ENCODE results near the gene COPS3. TPM values are rescaled to one million over a fixed set of nuclear protein-coding genes. Genes with fewer than 3 reads are reported as not detected.
"Not testable (repeated sequence)": the region's sequence is repeated elsewhere in the genome, so short reads cannot be mapped to it uniquely, and the experiment has no call there.

The COPS3 gene
- total RNA-seq, 1 donor from 2014 or later, result 36.6 TPM

DNA sequence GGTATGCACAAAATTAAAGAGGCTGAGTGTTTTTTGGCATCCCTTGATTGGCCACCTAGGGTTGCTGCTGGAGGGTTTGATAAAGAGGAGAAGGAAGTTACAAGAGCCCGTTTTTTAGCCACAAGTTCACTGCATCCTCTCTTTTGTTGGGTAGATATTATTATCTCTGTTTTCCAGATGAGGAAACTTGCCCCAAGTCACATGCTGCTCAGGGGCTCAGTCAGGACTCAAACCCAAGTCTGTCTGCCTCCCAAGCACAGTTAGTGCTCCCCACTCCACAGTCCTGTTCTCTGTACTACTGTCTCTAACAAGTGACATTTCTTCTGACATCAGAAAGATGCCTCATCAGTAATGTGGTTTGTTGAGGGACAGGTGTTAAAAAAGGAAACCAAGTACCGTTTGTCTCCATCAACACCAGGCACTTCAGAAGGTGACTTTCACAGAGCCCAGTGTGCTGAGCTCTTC is 23.5 kb upstream of the COPS3 start:
- Histone ChIP-seq H3K4me1 (peaks cover 0 to 6% of the 10 kb centered on the region in 2 donors), H3K9me3 (no peaks in the 10 kb centered on the region), H3K27ac (no peak overlapping the region), H3K36me3 (no peaks in the 10 kb centered on the region), H3K4me3 (no peak overlapping the region), H3K27me3 (no peaks in the 10 kb centered on the region)
- TF ChIP-seq, protein P1, sequence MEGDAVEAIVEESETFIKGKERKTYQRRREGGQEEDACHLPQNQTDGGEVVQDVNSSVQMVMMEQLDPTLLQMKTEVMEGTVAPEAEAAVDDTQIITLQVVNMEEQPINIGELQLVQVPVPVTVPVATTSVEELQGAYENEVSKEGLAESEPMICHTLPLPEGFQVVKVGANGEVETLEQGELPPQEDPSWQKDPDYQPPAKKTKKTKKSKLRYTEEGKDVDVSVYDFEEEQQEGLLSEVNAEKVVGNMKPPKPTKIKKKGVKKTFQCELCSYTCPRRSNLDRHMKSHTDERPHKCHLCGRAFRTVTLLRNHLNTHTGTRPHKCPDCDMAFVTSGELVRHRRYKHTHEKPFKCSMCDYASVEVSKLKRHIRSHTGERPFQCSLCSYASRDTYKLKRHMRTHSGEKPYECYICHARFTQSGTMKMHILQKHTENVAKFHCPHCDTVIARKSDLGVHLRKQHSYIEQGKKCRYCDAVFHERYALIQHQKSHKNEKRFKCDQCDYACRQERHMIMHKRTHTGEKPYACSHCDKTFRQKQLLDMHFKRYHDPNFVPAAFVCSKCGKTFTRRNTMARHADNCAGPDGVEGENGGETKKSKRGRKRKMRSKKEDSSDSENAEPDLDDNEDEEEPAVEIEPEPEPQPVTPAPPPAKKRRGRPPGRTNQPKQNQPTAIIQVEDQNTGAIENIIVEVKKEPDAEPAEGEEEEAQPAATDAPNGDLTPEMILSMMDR (IDR thresholded peaks at IDR 0.05), result no peak
- no peak for DNase-seq (ENCODE audit: low spot score in 2 of 2)
- intact Hi-C loops (cut with DNase I), result loop anchor here (10.0 kb wide), 1 partner anchor 300 kb away; no protein-coding TSS in a partner anchor

DNA sequence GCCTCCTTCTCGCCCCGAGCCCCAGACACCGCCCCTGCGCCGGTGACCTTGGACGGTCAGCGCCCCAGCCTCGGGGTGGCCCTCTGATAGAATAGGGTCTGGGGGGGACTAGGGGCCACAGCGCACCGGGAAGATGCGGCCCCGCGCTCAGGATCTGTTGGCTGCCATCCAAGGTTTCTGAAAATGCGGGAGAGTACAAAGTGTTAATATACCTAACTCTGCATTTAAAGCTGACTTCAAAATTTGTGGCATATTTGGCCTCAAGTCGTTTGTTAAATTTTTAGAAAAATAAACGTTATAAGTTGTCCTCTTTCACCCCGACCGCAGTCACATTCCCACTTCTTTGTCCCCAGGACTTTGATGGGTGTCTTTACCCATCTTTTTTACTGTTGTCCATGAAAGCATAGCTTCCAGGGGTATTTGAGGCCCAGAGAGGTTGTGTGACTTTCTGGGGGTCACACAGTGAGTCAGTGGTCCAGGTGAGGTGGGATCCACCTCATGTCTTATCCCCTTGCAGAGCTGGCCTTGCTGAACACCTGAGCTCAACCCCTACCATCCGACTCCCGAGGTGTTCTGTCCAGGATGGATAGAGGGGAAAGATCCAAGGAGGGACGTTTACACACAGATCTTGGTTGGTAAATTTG is 22.9 kb upstream of the COPS3 start:
- Histone ChIP-seq H3K4me3 (peak overlapping the region; percentile 70 to 73), H3K9me3 (no peaks in the 10 kb centered on the region), H3K27me3 (no peaks in the 10 kb centered on the region), H3K36me3 (no peaks in the 10 kb centered on the region), H3K27ac (peak overlapping the region in 1 of 2 donors; percentile 54), H3K4me1 (peaks cover 0 to 6% of the 10 kb centered on the region in 2 donors)
- no peak for DNase-seq (ENCODE audit: low spot score in 2 of 2)
- intact Hi-C loops (cut with DNase I), result loop anchor here (1.0 to 10.0 kb wide), 2 partner anchors 23 to 299 kb away; partner anchors contain the start of gene COPS3
- TF ChIP-seq, protein P1 (IDR thresholded peaks at IDR 0.05), result no peak

DNA sequence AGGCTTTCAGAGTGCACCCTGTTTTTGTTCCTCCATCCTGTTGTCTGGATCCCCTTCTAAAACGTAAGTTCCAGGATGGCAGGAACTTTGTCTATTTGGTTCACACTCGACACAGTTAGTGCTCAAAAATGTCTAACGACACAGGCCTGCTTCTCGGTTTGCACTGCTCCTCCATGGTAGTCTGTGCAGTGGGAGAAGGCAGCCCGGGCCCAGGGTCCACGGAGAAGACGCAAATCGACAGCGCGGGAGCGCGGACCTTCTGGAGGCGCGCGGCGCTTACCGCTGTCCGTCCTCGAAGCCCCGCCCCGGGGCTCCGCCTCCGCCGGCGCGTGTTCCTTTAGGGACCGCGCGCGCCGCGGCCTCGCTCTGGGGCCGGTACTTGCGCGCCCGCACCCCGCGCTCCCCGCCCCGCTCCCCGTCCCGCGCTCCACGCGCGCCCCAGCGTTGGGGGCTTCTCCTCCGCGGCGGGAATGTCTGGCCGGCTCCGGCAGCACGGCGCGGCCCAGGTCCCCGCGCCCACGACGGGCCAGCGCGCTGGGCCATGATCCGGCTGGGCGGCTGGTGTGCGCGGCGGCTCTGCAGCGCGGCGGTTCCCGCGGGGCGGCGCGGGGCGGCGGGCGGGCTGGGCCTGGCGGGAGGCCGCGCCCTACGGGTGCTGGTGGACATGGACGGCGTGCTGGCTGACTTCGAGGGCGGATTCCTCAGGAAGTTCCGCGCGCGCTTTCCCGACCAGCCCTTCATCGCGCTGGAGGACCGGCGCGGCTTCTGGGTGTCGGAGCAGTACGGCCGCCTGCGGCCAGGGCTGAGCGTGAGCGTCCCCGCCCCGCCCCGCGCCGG is 22.2 kb upstream of the COPS3 start, which contains the start of gene NT5M:
Gene NT5M, plus strand, starts transcription at position 364 of the 837 bp plus-strand sequence. Its CDS starts 178 bp downstream, at position 542.
- Histone ChIP-seq H3K4me1 (peaks cover 0 to 6% of the 10 kb centered on the region in 2 donors), H3K36me3 (no peaks in the 10 kb centered on the region), H3K9me3 (no peaks in the 10 kb centered on the region), H3K27ac (peak within 1 kb of the TSS; percentile 15 to 54), H3K27me3 (no peaks in the 10 kb centered on the region), H3K4me3 (peak within 1 kb of the TSS; percentile 70 to 73)
- DNase-seq (ENCODE audit: low spot score in 2 of 2), result peak in 1 of 2 donors; percentile 84
- intact Hi-C loops (cut with DNase I), result loop anchor here (1.0 to 10.0 kb wide), 2 partner anchors 22 to 298 kb away; partner anchors contain the start of gene COPS3
- TF ChIP-seq, protein P1 (IDR thresholded peaks at IDR 0.05), result no peak

DNA sequence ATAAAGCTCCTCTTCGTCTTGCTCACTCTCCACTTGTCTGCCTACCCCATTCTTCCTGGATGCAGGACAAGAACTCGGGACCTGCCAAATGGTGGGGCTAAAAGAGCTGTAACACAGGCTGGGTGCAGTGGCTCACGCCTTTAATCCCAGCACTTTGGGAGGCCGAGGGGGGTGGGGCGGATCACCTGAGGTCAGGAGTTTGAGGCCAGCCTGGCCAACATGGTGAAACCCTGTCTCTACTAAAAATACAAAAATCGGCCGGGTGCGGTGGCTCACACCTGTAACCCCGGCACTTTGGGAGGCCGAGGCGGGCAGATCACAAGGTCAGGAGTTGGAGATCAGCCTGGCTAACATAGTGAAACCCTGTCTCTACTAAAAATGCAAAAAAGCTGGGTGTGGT is 20.6 kb upstream of the COPS3 start:
- not testable (repeated sequence) for H3K4me1 ChIP-seq; H3K36me3 ChIP-seq; H3K27me3 ChIP-seq; DNase-seq (ENCODE audit: low spot score in 2 of 2); H3K4me3 ChIP-seq; H3K9me3 ChIP-seq
- H3K27ac ChIP-seq, result peak overlapping the region in 1 of 2 donors; percentile 71
- intact Hi-C loops (cut with DNase I), result loop anchor here (10.0 kb wide), 1 partner anchor 297 kb away; no protein-coding TSS in a partner anchor

DNA sequence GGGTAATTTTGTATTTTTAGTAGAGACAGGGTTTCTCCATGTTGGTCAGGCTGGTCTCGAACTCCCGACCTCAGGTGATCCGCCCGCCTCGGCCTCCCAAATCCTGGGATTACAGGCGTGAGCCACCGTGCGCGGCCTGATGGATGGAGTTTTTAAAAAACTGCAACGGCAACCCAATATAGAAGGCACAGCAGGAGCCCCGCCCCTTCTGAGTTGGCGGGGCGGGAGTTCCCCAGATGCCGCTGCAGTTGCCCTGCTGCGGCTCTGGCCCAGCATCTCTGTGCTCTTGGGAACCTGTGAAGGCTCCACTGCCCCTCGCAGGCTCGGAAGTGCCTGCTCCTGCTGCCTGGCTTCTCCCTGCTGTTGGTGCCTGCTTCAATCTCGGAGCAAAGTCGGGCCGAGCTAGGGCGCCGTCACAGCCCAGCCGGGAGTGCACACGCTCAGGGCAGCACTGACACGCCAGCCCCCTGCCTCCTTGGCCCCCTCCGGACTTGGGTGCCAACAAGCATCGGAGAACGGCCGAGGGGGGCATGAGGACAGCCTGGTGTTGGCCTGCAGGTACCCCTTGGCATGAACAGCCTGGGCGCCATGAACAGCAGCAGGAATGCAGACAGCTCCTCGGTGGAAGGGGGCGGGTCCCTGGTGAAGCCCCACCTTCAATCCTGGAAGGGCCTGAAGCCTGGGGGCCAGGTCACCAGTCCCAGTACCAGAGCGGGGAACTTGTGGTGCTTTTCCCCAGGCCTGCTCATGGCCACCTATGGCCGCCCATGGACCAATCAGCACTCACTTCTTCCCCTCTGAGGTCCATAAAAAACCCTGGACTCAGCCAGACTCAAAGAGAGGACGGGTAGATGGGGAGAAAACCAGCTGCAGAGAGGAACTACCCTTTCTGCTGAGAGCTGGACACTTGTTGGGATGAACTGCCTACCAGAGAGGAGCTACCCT is 19.9 kb upstream of the COPS3 start:
- peak overlapping the region; percentile 59 to 71 for H3K27ac ChIP-seq
- intact Hi-C loops (cut with DNase I), result loop anchor here (10.0 kb wide), 1 partner anchor 296 kb away; no protein-coding TSS in a partner anchor

More for the DNA sequence above, 19.9 kb upstream of the COPS3 start:
- H3K27me3 ChIP-seq, result no peaks in the 10 kb centered on the region
- H3K4me1 ChIP-seq, result peaks cover 0 to 6% of the 10 kb centered on the region in 2 donors
- no peaks in the 10 kb centered on the region for H3K9me3 ChIP-seq
- peak overlapping the region; percentile 41 to 52 for H3K4me3 ChIP-seq
- peak in 1 of 2 donors; percentile 79 for DNase-seq (ENCODE audit: low spot score in 2 of 2)
- TF ChIP-seq, protein P1 (IDR thresholded peaks at IDR 0.05), result no peak
- no peaks in the 10 kb centered on the region for H3K36me3 ChIP-seq
